GM23338 (cell line): ENCODE data around the gene OR5L1. TPM values are rescaled to one million over a fixed set of nuclear protein-coding genes. Genes with fewer than 3 reads are reported as not detected.

Source experiments
- ATAC-seq: fragments of 200-7000 bp; cut with Tn5 transposase; 3 replicates; pipeline ENCODE4 v1.9.1; 2020
- DNase-seq: peaks from one replicate; pipeline ENCODE4 v3.0.0-alpha.2; 2015; ENCODE audit warnings: low spot score
- H2AFZ ChIP-seq: fragments of 200-600 bp; sonication (generic); 2 replicates; pipeline ENCODE4 v1.8.0; 2016; ENCODE audit warnings: antibody characterized with exemption, mild to moderate bottlenecking, moderate library complexity
- H3F3A ChIP-seq: fragments of 200-600 bp; sonication (generic); replicated peaks from 2 replicates; pipeline ENCODE4 v1.8.0; 2017; ENCODE audit warnings: antibody characterized with exemption, mixed run types, low read depth
- H3K27ac ChIP-seq: fragments of 200-600 bp; sonication (generic); 2 replicates; pipeline ENCODE4 v1.6.1; 2016; ENCODE audit warnings: low read depth
- H3K27me3 ChIP-seq: fragments of 200-600 bp; sonication (generic); 2 replicates; pipeline ENCODE4 v1.8.0; 2016; ENCODE audit warnings: mild to moderate bottlenecking, mixed run types, moderate library complexity; ENCODE audit not compliant: insufficient read depth
- H3K36me3 ChIP-seq: fragments of 200-600 bp; sonication (generic); 2 replicates; pipeline ENCODE4 v1.8.0; 2016; ENCODE audit warnings: mild to moderate bottlenecking; ENCODE audit not compliant: insufficient read depth
- H3K4me1 ChIP-seq: fragments of 200-600 bp; sonication (generic); 2 replicates; pipeline ENCODE4 v1.8.0; 2016; ENCODE audit warnings: mild to moderate bottlenecking, moderate library complexity; ENCODE audit not compliant: insufficient read depth
- H3K4me2 ChIP-seq: fragments of 200-600 bp; sonication (generic); 2 replicates; pipeline ENCODE4 v1.7.1; 2017; ENCODE audit warnings: mixed run types
- H3K4me3 ChIP-seq: fragments of 200-600 bp; sonication (generic); 2 replicates; pipeline ENCODE4 v1.6.1; 2016; ENCODE audit warnings: mixed run types
- H3K79me2 ChIP-seq: fragments of 200-600 bp; sonication (generic); replicated peaks from 2 replicates; pipeline ENCODE4 v1.8.0; 2017; ENCODE audit warnings: mild to moderate bottlenecking; ENCODE audit not compliant: insufficient read depth
- H3K9me2 ChIP-seq: fragments of 200-600 bp; sonication (generic); 2 replicates; pipeline ENCODE4 v1.8.0; 2017; ENCODE audit not compliant: insufficient read depth
- H4K20me1 ChIP-seq: fragments of 200-600 bp; sonication (generic); replicated peaks from 2 replicates; pipeline ENCODE4 v1.8.0; 2017; ENCODE audit warnings: mild to moderate bottlenecking; ENCODE audit not compliant: insufficient read depth
- H3K27ac Mint-ChIP-seq: 2 replicates; pipeline ENCODE4 v1.8.0; 2020; ENCODE audit warnings: inconsistent platforms, mild to moderate bottlenecking, moderate library complexity, mixed read lengths
- H3K27me3 Mint-ChIP-seq: 3 replicates; pipeline ENCODE4 v1.8.0; 2022; ENCODE audit warnings: low read depth, mild to moderate bottlenecking, moderate library complexity, mixed read lengths, inconsistent platforms; ENCODE audit not compliant: insufficient read depth, poor library complexity
- H3K36me3 Mint-ChIP-seq: 3 replicates; pipeline ENCODE4 v1.8.0; 2021; ENCODE audit warnings: low read depth, mild to moderate bottlenecking, inconsistent platforms, moderate library complexity, mixed read lengths
- H3K4me1 Mint-ChIP-seq: 3 replicates; pipeline ENCODE4 v1.8.0; 2020; ENCODE audit warnings: mild to moderate bottlenecking, inconsistent platforms, mixed read lengths
- H3K4me3 Mint-ChIP-seq: 3 replicates; pipeline ENCODE4 v1.8.0; 2021; ENCODE audit warnings: moderate library complexity, mild to moderate bottlenecking, inconsistent platforms, mixed read lengths
- H3K9me3 Mint-ChIP-seq: 3 replicates; pipeline ENCODE4 v1.8.0; 2020; ENCODE audit warnings: moderate library complexity, mild to moderate bottlenecking, inconsistent platforms, mixed read lengths
- CREB1 ChIP-seq: fragments of 250-450 bp; sonication (Bioruptor Pico); IDR thresholded peaks from 2 replicates; pipeline ENCODE4 v1.5.0; 2020; ENCODE audit warnings: low read depth, mild to moderate bottlenecking, moderate library complexity
- CTCF ChIP-seq, 2 experiments: fragments of 200-600 bp in 1 of 2; sonication (generic) in 1 of 2; conservative IDR thresholded peaks; 2 replicates each; pipeline versions ENCODE4 v1.5.1 to v1.6.1; 2016 to 2017; ENCODE audit warnings: antibody characterized with exemption in 2 of 2, low read depth in 2 of 2, mild to moderate bottlenecking in 2 of 2, moderate library complexity in 1 of 2
- EZH2 ChIP-seq: fragments of 200-600 bp; sonication (generic); IDR thresholded peaks from one replicate; pipeline ENCODE4 v1.8.0; 2017; ENCODE audit warnings: antibody characterized with exemption, mild to moderate bottlenecking, low read depth; ENCODE audit not compliant: unreplicated experiment
- EZH2phosphoT487 ChIP-seq: fragments of 200-600 bp; sonication (generic); IDR thresholded peaks from one replicate; pipeline ENCODE4 v1.8.1; 2018; ENCODE audit warnings: antibody characterized with exemption; ENCODE audit not compliant: unreplicated experiment
- JUNB ChIP-seq: IDR thresholded peaks from one replicate; pipeline ENCODE4 v1.6.1; 2016; ENCODE audit warnings: antibody characterized with exemption; ENCODE audit not compliant: unreplicated experiment
- NANOG ChIP-seq: IDR thresholded peaks from 2 replicates; pipeline ENCODE4 v1.6.1; 2016; ENCODE audit warnings: antibody characterized with exemption, borderline replicate concordance
- POLR2AphosphoS5 ChIP-seq: IDR thresholded peaks from 2 replicates; pipeline ENCODE4 v1.6.1; 2016; ENCODE audit warnings: antibody characterized with exemption, low read depth
- STAT1 ChIP-seq: IDR thresholded peaks from one replicate; pipeline ENCODE4 v1.6.1; 2016; ENCODE audit warnings: antibody characterized with exemption; ENCODE audit not compliant: unreplicated experiment
- ZNF331 ChIP-seq: fragments of 250-450 bp; sonication (Bioruptor Pico); IDR thresholded peaks from 2 replicates; pipeline ENCODE4 v1.5.0; 2020; ENCODE audit warnings: low read depth, mild to moderate bottlenecking, moderate library complexity
- ZNF462 ChIP-seq: fragments of 250-450 bp; sonication (Bioruptor Pico); IDR thresholded peaks from 2 replicates; pipeline ENCODE4 v1.5.0; 2020; ENCODE audit warnings: mild to moderate bottlenecking, moderate library complexity
- polyA plus RNA-seq: library from polyadenylated mRNA; unstranded; fragments of >200 nt; fragmentation: Nextera tagmentation; extraction: Ambion mirVana; gene quantifications from 2 replicates; pipeline ENCODE4 v1.2.1, GENCODE V29; 2016
- total RNA-seq: library from RNA; depleted of rRNA; stranded (reverse); fragments of >200 nt; shearing (Covaris generic); gene quantifications from 2 replicates; pipeline ENCODE4 v1.2.3, GENCODE V29; 2014
- TF ChIP-seq, protein P1 (sequence below): IDR thresholded peaks from one replicate; pipeline ENCODE4 v1.6.1; 2018; ENCODE audit warnings: antibody characterized with exemption; ENCODE audit not compliant: unreplicated experiment
- TF ChIP-seq, protein P2 (sequence below): IDR thresholded peaks from 2 replicates; pipeline ENCODE4 v1.6.1; 2016; ENCODE audit warnings: antibody characterized with exemption

OR5L1 gene
- total and polyA plus RNA-seq, 2 experiments from 2014 or later, result not detected

GRCh38 chr11:55852141-55852540 is 41.0 kb downstream of the OR5L1 start:
- Histone ChIP-seq H3K27me3 (no peaks in the 10 kb centered on the region), H4K20me1 (no peaks in the 10 kb centered on the region), H3K4me3 (no peak overlapping the region), H3K79me2 (no peaks in the 10 kb centered on the region), H3K27ac (no peak overlapping the region), H3F3A (no peaks in the 10 kb centered on the region), H3K9me2 (no peaks in the 10 kb centered on the region), H3K4me2 (no peak overlapping the region), H2AFZ (no peak overlapping the region), H3K36me3 (0 out of 2 replicates have a peak, but pooled peaks cover 2% of the 10 kb centered on the region), H3K4me1 (no peaks in the 10 kb centered on the region)
- H3K27me3 Mint-ChIP-seq, result no peaks in the 10 kb centered on the region
- H3K36me3 Mint-ChIP-seq, result peaks cover 18% of the 10 kb centered on the region; the same call in 2 of the 3 replicates
- no peak overlapping the region for H3K4me3 Mint-ChIP-seq
- H3K4me1 Mint-ChIP-seq, result no peaks in the 10 kb centered on the region
- no peak for DNase-seq
- TF ChIP-seq POLR2AphosphoS5, result no peak
- TF ChIP-seq CREB1 (CRISPR knock-in tag), result no peak
- TF ChIP-seq, protein P1, sequence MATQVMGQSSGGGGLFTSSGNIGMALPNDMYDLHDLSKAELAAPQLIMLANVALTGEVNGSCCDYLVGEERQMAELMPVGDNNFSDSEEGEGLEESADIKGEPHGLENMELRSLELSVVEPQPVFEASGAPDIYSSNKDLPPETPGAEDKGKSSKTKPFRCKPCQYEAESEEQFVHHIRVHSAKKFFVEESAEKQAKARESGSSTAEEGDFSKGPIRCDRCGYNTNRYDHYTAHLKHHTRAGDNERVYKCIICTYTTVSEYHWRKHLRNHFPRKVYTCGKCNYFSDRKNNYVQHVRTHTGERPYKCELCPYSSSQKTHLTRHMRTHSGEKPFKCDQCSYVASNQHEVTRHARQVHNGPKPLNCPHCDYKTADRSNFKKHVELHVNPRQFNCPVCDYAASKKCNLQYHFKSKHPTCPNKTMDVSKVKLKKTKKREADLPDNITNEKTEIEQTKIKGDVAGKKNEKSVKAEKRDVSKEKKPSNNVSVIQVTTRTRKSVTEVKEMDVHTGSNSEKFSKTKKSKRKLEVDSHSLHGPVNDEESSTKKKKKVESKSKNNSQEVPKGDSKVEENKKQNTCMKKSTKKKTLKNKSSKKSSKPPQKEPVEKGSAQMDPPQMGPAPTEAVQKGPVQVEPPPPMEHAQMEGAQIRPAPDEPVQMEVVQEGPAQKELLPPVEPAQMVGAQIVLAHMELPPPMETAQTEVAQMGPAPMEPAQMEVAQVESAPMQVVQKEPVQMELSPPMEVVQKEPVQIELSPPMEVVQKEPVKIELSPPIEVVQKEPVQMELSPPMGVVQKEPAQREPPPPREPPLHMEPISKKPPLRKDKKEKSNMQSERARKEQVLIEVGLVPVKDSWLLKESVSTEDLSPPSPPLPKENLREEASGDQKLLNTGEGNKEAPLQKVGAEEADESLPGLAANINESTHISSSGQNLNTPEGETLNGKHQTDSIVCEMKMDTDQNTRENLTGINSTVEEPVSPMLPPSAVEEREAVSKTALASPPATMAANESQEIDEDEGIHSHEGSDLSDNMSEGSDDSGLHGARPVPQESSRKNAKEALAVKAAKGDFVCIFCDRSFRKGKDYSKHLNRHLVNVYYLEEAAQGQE, result no peak
- no peak for TF ChIP-seq NANOG
- TF ChIP-seq EZH2phosphoT487, result no peak
- no peak for TF ChIP-seq CTCF (conservative IDR thresholded peaks at IDR 0.05; ENCODE audit: low read depth in 2 of 2)
- no peak for TF ChIP-seq EZH2
- no peak for TF ChIP-seq ZNF462 (CRISPR knock-in tag)
- TF ChIP-seq STAT1, result no peak
- TF ChIP-seq, protein P2, sequence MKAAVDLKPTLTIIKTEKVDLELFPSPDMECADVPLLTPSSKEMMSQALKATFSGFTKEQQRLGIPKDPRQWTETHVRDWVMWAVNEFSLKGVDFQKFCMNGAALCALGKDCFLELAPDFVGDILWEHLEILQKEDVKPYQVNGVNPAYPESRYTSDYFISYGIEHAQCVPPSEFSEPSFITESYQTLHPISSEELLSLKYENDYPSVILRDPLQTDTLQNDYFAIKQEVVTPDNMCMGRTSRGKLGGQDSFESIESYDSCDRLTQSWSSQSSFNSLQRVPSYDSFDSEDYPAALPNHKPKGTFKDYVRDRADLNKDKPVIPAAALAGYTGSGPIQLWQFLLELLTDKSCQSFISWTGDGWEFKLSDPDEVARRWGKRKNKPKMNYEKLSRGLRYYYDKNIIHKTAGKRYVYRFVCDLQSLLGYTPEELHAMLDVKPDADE, result no peak
- no peak for TF ChIP-seq ZNF331 (CRISPR knock-in tag)
- no peak for TF ChIP-seq JUNB
- no peak for ATAC-seq
- H3K9me3 Mint-ChIP-seq, result peaks cover 87% of the 10 kb centered on the region
- H3K27ac Mint-ChIP-seq, result no peak overlapping the region
